ENCODE results near the gene ORM2.
"Not testable (repeated sequence)": the region's sequence is repeated elsewhere in the genome, so short reads cannot be mapped to it uniquely, and the experiment has no call there.

Gene ORM2

DNA sequence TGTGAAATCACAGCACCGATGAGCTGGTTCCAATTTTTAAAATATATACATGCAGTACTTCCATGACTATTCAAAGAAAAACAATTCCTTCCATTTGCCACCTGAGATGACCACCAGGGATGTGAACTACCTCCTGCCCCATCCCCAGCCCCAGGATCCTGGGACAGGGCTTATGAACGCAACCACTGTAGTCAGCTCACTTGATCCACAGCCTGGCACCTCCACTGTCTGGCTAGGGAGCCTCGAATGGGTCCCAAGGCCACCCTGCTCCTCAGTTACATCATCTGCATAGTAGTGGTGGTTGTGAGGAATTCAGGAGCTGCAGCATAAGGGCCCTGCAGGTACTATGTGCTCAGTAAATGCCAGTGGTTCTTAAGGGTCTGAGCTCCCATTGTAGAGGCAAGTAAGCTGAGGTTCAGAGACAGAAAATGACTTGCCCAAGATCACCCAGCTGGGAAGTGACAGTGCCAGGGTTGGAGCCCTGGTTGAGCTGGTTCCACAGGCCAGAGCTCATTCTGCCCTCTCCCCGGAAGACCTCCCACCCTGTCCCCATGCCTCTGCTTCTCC lies 2.9 kb downstream of the ORM2 start:
- DNase-seq: not testable (repeated sequence)

DNA sequence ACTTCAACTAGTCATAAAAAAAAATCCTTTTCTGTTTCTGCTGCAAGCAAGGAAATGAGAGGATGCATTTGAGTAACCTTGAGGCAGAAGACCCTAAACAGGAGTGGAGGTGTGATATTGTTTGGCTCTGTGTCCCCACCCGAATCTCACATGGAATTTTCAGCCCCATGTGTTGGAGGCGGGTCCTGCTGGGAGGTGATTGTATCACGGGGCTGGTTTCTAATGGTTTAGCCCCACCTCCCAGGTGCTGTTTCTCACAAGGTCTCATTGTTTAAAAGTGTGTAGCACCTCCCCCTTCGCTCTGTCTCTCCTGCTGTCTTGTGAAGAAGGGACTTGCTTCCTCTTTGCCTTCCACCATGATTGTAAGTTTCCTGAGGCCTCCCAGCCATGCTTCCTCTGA lies 4.0 kb downstream of the ORM2 start:
- not testable (repeated sequence) for DNase-seq

DNA sequence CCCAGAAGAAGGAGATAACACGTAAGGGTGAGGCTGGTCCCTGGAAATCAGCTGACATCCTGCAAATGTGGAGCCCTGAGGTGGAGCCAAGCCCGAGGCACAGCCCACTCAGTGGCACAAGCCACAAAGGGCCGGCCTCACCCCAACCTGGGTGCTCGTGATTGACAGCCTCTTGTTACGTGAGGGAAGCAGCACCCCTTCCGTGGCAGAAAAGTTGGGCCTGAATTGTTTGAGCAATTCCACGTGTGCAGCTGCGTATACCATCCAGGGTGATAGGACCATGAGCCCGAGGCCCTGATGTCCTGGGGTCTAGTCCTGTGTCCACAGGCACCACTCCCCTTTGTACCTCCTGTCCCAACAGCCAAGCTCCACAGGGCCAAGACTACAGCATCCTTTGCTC lies 4.8 kb downstream of the ORM2 start:
- no peak for DNase-seq

DNA sequence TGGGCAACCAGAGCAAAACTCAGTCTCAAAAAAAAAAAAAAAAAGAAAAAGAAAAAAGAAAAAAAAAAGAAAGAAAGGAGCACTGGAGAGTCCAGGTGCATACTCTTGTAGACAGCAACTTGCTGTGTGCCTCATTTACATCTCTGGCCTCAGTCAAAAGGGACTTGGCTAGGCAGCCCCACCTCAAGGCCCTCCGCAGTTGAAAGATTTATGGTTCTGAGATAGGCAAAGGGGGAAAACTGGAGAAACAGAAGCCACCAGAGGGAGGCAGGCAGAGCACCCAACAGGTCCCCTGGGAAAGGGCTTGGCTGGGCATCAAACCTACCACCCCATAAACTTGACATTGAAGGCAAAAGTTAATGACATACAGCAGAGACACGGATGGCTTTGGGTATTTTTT lies 6.1 kb downstream of the ORM2 start:
- DNase-seq: no peak

DNA sequence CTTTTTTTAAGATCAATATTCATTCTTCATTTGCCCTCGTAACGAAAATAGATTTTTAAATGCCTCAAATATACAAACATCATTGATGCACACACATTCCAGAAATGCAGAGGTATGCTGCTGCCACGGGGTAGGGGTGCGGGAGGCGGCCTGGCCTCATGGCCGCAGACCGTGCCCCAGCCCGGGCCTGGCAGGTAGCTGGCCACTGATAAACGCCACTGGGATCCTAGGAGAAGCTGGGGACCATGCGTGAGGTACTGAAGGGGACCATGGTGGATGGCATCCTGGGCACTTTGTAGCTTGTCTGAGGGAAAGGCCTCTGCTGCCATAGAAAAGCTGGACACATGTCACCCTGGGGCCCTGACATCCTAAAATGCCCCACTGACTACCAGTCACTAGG lies 6.5 kb downstream of the ORM2 start:
- no peak for DNase-seq

DNA sequence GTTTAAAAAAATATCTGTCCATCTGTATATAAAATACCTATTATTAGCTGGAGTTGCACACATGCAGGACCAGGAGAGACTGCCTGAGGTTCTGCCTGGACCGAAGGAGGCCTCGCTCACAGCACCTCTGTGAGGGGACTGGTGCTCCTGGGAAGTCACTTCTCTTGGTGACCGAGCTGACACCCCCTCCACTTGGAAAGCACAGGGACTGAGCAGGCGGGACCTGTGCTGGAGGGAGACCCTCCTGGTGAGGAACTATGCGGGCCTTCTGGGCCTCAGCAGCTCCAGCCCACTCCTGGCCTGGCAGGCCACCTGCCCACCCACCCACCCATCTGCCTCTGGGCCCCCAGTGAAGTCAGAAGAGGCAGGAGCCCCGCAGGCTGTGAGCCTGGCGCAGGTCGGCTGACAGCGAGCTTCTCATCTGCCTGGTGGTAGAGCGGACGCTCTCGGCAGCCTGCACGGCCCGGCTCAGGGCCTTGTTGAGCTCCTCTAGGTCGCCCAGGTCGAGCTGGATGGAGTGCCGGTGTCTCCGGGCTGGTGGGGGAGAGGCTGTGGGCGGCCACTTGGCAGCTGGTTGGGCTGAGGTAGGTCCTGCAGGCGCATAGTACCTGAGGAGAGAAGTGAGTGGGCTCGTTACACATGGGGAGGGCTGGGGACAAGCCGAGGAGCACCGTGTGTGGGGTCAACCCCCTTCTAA lies 7.2 kb downstream of the ORM2 start:
- no peak for DNase-seq

DNA sequence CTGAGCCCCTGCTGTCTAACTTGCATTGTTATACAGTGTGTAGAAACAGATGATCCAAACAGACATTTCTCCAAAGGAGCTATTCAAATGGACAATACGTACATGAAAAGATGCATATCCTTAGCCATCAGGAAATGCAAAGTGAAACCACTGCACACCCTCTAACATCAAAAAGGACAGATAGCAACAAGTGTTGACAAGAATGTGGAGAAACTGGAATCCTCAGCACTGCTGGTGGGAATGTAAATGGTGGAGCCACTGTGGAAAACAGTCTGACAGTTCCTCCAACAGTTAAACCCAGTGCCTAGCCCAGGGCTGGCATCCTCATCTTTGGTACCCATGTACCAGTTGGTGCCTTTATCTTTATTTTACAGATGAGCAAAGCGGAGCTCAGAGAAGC lies 8.5 kb downstream of the ORM2 start:
- no peak for DNase-seq

DNA sequence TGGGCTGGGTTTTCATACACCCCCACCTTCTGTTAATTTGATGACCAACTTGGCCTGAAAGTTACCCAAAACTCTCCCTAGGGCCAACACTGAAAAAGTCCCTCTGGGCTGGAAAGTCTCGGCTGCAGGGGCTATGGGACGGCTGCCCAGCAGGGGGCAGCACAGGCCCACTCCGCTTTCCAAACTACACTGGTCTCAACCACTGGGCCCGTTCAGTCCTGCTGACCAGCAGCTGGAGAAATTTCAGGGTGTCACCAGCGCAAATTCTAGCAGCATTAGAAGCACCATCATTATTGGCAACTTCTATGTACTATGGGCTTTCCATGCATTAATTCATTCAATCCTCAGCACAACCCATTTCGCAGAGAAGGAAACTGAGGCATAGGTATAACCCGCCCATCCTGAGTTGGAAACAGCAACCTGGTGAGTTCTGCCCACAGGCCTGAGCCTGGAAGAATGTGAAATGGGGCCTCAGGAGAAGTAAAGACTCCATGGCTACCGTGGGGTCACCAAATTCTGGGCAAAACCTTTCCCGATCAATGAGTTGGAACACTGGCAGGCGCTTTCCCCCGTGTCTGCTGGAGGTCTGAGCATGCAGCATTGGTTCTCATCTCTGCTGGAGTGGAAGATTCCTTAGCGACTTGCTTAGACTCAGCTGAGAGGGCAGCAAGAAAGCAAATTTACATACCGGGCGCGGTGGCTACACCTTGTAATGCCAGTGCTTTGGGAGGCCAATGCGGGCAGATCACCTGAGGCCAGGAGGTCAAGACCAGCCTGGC lies 9.7 kb downstream of the ORM2 start:
- DNase-seq: peak; percentile 59

DNA sequence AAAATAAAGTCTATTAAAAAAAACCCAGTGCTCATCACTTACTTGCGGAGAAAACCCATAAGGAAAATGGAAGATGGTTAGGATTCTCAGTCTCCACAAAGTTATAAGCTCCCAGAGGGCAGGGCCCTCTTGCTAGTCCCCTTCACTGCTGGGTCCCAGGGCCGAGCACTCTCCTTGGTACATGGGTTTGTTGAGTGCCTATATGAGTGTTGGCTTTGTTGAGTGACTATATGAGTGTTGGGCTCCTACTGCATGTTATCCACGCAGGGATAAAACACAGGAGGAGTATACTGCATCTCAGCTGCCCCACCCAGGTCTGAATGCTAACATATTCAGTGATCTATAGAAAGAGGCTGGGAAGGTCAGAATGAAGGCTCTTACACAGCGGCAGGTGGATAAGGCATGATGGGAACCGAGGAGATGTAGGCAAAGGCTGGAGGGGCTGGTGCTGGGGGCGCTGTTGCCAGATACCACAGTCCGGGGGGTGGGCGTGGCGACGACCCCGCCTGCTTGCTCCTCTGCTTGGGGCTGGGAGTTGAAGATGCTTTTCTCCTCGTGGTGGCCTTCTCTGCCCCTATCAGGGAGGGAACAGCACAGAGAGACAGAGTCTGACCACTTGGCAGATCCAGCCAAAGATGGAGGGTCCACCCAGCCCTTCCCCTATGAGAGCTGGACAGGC lies 11.6 kb downstream of the ORM2 start:
- no peak for DNase-seq

DNA sequence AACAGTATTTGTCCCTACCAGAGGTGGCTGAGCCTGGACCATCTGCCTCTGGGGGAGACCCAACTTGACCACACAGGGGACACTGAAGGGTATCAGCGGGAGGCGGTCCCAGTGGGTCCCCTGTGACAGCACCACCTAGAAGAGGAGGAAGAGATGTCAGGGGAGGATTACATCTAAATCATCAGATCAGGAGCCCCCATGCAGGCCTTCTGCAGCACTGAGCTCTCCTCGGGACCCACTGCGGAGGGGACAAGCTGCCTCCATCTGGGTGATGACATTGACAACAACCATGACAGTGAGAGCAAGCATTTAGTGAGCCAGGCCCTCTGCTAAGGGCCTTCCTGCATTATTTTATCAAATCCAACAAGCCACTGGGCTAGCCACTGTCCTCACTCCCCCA lies 12.3 kb downstream of the ORM2 start:
- DNase-seq: no peak

DNA sequence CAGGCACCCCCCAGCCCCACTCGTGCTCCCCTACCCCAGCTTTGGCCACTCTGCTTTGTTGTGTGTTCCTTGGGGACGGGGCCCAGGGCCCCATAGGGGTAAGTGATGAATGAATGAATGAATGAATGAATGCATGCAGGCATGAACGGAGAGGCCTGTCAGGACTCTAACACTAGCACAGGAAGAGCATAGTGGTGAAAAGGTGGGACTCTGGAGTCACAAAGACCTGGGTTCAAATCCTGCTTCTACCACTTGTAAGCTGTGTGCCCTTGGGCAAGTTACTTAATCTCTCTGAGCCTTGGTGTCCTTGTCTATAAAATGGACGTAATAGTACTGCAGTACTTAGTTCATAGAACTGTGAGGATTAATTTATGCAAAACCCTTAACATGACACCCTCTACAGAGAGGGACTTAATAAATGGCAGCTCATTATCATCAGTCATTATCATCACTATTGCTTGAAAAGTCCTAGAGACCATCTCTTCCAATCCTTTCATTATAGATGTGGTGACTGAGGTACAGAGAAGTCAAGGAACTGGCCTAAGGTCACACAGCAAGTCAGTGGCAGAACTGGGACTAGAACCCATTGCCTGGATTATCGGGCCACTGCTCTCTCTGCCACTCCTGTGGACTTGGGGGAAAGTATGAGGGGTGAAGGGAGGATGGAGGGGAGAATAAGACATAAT lies 13.2 kb downstream of the ORM2 start:
- DNase-seq: no peak

DNA sequence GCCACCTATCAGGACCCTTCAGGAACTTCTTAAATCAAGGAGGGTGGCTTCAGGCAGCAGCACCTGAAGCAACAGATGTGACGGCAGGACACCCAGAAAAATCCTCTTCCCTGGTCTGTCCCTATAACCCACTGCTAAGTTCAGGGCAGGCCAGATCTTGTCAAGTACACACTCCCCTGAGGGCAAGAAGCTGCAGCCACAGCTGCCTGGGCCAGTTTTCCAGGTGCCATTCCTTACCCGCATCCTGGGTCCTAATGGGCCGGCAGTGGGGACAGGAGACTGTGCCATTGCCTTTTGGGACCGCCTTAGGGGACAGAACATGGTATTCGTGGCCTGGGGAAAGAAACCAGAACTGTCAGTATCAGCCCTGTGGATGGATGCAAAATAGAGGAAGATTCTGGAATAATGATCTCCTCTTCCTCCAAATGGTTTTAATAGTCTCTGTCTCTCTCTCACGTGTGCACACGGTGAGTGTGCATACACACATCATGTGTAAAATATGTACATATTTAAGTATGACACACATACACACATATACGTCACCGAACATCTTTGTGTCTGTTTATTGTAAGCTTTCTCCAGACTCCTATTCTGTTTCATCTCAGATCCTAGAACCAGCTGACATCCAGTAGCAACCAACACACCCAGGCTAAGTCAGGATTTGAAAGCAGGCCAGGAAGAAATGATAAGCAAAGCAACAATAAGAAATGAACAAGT lies 14.0 kb downstream of the ORM2 start:
- DNase-seq: no peak

DNA sequence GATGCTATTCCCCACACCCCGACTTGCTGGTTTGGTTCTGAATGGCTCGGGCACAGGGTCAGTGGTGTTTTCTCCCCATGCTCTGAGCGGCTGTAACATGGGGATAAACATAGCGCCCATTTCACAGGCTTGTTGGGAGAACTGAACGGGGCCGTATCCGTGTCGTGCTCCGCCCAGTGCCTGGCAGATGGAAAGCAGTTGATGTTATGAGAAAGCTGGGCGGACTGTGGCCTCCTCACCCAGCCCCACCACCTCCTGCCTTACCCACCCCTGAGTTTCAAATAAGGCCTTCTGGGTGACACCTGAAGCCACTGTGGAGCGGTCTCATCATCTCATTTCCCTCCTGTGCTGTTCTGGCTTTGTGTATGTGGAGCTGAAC lies 14.5 kb downstream of the ORM2 start:
- DNase-seq: no peak

DNA sequence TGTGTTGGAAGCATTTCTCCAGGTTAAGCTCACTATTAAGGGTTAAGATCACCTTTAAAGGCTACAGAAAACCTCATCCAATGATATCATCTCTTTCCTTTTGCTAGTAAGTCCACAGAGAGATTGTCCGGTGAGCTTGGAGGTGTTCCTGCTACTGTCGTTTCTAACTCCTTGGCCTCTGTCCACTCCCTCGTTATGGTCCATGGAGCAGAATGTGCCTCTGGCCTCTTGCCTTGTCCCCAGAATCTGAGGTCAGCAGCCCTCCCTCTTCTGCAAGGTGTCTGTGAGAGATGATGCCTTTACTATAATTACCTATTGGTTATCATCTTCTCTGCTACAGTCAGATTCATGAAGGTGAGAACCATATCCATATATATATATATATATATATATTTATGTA lies 15.0 kb downstream of the ORM2 start:
- no peak for DNase-seq

DNA sequence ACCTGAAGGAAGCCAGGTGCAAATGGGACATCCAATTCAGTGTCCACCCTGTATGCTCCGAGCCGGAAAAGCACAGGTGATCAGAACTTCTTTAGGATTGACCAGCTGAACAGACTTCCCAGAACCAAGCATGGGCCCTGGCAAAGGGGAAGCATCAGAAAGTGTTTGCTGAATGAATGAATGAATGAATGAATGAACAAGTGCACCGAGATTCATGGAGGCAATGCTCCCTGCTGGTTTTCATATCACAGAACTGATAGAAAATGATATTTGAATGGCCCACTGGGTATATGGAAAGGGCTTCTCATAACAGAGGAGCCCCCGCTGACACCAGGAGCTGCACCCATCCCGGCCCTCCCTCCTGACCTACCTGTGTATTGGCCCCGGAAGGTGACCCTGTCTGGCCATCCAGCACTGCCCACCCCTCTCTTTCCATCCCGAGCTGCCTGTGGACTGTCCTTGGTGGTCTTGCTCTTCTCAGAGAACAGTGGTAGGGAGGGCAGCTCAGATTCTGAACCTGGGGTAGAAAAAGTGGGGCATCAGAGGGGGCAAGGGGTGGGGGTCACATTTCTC lies 15.9 kb downstream of the ORM2 start:
- DNase-seq: no peak

DNA sequence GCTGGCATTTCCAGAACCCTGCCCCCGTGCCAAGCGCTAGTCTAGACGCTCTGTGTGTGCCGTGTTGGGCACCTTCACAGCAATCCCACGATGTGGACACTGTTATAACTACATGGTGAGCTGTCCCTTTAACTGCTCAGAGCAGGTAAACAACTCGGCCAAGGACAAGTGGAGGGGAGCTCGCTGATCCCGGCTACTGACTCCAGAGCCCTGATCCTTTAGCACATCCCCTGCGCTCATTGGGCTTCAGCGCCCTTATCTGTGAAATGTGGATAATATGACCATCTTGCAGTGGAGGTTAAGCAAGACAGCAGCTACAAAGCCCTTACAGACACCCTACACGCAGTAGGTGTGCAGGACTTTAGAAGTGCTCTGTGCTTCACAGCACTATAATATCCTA lies 16.5 kb downstream of the ORM2 start:
- DNase-seq: no peak

DNA sequence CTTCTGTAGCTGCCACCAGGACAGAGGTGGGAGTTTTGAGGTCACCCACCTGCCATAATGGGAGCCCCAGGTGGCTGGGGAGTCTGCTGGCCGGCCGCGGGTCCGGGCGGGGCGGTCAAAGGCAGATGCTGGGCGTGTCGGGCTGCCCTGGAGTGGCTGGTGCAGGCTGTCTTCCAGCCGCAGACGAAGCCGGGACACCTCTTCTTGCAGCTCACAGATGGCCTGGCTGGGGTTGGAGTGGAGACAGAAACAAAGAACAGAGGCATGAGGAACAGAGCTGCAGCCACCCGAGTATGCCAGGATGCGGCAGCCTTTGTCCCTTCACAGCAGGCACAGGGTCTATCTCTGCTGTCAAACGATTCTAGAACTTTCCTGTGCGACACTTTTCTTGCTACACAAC lies 18.0 kb downstream of the ORM2 start:
- no peak for DNase-seq

DNA sequence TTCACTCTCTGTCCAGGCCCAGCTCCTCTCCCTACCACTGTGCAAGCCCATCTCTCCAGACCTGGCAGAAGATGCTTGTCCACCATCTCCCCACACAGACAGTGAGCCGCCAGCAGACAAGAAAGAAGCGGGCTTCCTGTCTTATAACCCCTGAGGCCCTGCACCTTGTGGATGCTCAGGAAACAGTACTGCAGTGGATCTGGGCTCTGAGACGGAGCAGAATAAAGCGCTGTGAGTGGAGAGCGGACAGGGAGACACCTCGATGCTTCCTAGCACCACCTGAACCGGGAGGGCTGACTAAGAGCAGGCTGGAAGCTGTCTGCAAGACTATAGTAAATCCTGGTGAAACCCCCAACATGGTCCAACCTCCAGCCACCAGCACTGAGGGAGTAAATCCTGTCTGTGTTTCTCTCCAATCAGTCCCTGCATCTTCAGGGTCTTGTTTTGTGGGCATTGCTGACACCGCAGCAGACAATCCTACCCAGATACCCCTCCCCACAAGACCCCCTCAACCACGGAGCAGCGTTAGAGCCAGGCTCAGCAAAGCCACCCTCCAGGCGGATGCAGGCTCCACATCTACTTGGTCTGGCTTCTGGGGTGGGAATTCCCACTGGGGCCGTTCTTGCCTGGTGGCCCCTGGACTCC lies 18.7 kb downstream of the ORM2 start:
- no peak for DNase-seq

DNA sequence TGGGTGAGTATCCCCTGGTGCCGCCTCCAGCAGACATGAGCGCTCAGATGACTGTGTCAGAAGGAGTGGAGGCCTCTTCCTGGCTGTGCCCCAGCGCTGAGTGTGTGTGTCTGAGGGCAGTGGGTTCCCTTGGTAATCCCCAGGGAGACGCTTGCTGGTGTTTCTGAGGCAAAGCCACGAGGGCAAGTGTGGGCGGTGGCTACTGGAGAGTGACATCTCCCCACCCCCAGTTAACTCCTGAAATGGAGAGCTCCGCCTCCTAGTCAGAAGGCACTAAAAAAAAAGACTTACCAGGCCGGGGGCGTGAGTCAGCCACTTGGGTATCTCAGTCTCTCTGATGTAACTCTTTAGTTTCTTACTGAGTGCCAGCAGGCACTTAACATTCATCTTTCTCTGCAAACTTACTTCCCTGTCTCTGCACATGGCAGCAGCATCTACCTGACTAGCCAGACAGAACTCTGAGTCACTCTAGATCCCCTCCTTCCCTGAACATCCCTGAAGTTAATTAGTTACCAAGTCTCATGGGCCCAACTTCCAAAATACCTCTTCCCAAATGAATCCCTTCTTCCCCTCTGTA lies 19.3 kb downstream of the ORM2 start:
- DNase-seq: peak; percentile 94

DNA sequence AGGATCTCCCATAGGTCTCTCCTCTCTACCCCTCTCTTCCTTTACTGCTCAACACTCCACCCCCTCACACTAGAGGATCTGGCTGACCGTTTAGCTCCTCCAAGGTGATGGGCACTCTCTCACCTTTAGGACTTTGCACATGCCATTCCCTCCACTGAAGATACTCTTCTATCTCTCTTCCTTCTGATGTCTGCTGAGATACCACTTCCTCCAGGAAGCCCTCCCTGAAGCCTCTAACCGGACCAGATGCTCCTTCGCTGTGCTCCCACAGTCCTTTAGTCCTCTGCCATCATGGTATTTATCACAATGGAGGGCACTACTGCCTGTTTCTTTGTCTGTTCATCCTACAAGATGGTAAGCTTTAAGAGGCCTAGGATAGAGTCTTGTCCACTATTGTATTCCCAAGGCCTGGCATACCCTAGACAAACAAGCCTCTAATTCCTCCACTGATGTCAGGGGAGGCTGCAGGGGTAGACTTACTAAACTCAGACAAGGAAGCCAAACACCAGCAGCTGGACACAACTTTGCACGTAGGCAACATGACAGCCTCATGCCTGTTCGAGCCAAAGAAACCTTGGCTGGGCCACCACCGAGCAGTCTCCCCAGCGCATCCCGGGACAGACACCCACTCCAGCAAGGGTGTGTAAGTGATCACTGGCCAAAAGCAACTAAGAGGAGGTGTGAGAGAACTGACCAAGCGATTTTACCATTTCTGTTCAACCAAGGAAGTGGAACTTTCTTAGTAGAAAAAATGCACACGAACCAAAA lies 20.2 kb downstream of the ORM2 start:
- DNase-seq: no peak

All from activated CD4-positive, alpha-beta T cell treated with anti-CD3 and anti-CD28 coated beads, Interleukin-10, Interleukin-2, amounts not matched to agents 100 ng/mL and 50 ng/mL, durations not matched to agents 16 hours and 8 hours (primary cell).